ENCODE data around the gene GABBR2. TPM values are rescaled to one million over a fixed set of nuclear protein-coding genes. Genes with fewer than 3 reads are reported as not detected.

The GABBR2 gene
- total RNA-seq, 1 experiment from 2014 or later: 0.76 TPM

- Histone ChIP-seq H3K9me2 (ENCODE audit: insufficient read depth) (no peaks in the 10 kb centered on the region), H3K27me3 (ENCODE audit: insufficient read depth, low read depth) (no peaks in the 10 kb centered on the region), H3K36me3 (ENCODE audit: low read depth) (no peaks in the 10 kb centered on the region), H3K27ac (no peak overlapping the region), H3K9me3 (ENCODE audit: insufficient read depth, low read depth) (no peaks in the 10 kb centered on the region), H3K4me2 (no peak overlapping the region), H3K79me2 (ENCODE audit: low read depth) (no peaks in the 10 kb centered on the region), H2AFZ (no peak overlapping the region), H3K4me3 (no peak overlapping the region), H4K20me1 (ENCODE audit: insufficient read depth) (no peaks in the 10 kb centered on the region), H3F3A (ENCODE audit: insufficient read depth, low read depth) (no peaks in the 10 kb centered on the region), H3K4me1 (replicated peaks; ENCODE audit: insufficient read depth) (no peaks in the 10 kb centered on the region)
- CTCF ChIA-PET: no interaction called here
- TF ChIP-seq CTCF (conservative IDR thresholded peaks at IDR 0.05) (no peak), EZH2 (IDR thresholded peaks at IDR 0.05; ENCODE audit: low read depth) (no peak)
- intact Hi-C loops (cut with micrococcal nuclease; ENCODE audit: unreplicated experiment): no loop called here
- no TSS peak for BruUV-seq (replicated peaks)
- DNase-seq: no peak
- POLR2A ChIA-PET (ENCODE audit: unreplicated experiment): no interaction called here
Observed at GRCh38 chr9:98530806-98531386, 177.8 kb downstream of the GABBR2 start.

- Histone ChIP-seq H3K4me2 (no peak overlapping the region), H4K20me1 (ENCODE audit: insufficient read depth) (no peaks in the 10 kb centered on the region), H3K27me3 (ENCODE audit: insufficient read depth, low read depth) (no peaks in the 10 kb centered on the region), H3K9me2 (ENCODE audit: insufficient read depth) (no peaks in the 10 kb centered on the region), H3K4me1 (replicated peaks; ENCODE audit: insufficient read depth) (no peaks in the 10 kb centered on the region), H3K79me2 (ENCODE audit: low read depth) (no peaks in the 10 kb centered on the region), H3K36me3 (ENCODE audit: low read depth) (no peaks in the 10 kb centered on the region), H3K4me3 (no peak overlapping the region), H3F3A (ENCODE audit: insufficient read depth, low read depth) (no peaks in the 10 kb centered on the region), H2AFZ (no peak overlapping the region), H3K9me3 (ENCODE audit: insufficient read depth, low read depth) (no peaks in the 10 kb centered on the region), H3K27ac (no peak overlapping the region)
- BruUV-seq (replicated peaks): no TSS peak
- ChIA-PET POLR2A (ENCODE audit: unreplicated experiment) (no interaction called here), CTCF (no interaction called here)
- TF ChIP-seq EZH2 (IDR thresholded peaks at IDR 0.05; ENCODE audit: low read depth) (no peak), CTCF (conservative IDR thresholded peaks at IDR 0.05) (no peak)
- intact Hi-C loops (cut with micrococcal nuclease; ENCODE audit: unreplicated experiment): no loop called here
- DNase-seq: no peak
Observed at GRCh38 chr9:98530275-98530674, 178.5 kb downstream of the GABBR2 start.

- no peaks in the 10 kb centered on the region for H3K79me2 ChIP-seq (ENCODE audit: low read depth)
- no peaks in the 10 kb centered on the region for H3K4me1 ChIP-seq (replicated peaks; ENCODE audit: insufficient read depth)
- no peak for DNase-seq
- no TSS peak for BruUV-seq (replicated peaks)
- H3K36me3 ChIP-seq (ENCODE audit: low read depth): no peaks in the 10 kb centered on the region
- H3K4me2 ChIP-seq: no peak overlapping the region
- intact Hi-C loops (cut with micrococcal nuclease; ENCODE audit: unreplicated experiment): no loop called here
- ChIA-PET CTCF (no interaction called here), POLR2A (ENCODE audit: unreplicated experiment) (no interaction called here)
- H3K27me3 ChIP-seq (ENCODE audit: insufficient read depth, low read depth): no peaks in the 10 kb centered on the region
- H3K9me3 ChIP-seq (ENCODE audit: insufficient read depth, low read depth): no peaks in the 10 kb centered on the region
- no peak overlapping the region for H2AFZ ChIP-seq
- TF ChIP-seq EZH2 (IDR thresholded peaks at IDR 0.05; ENCODE audit: low read depth): no peak
- no peaks in the 10 kb centered on the region for H3K9me2 ChIP-seq (ENCODE audit: insufficient read depth)
- H4K20me1 ChIP-seq (ENCODE audit: insufficient read depth): no peaks in the 10 kb centered on the region
- H3K4me3 ChIP-seq: no peak overlapping the region
- H3K27ac ChIP-seq: no peak overlapping the region
- H3F3A ChIP-seq (ENCODE audit: insufficient read depth, low read depth): no peaks in the 10 kb centered on the region
Observed at GRCh38 chr9:98529841-98530240, 178.9 kb downstream of the GABBR2 start.
